WTC11 (cell line): ENCODE results near the gene YBEY. TPM values are rescaled to one million over a fixed set of nuclear protein-coding genes. Genes with fewer than 3 reads are reported as not detected.
A peak's percentile ranks its signal among the peaks of the same experiment; 100 is the strongest.
"Not testable (repeated sequence)": the region's sequence is repeated elsewhere in the genome, so short reads cannot be mapped to it uniquely, and the experiment has no call there.

Experiments
- ATAC-seq: fragments of 200-7000 bp; cut with Tn5 transposase; 2 replicates; pipeline ENCODE4 v1.10.0; 2021; ENCODE audit warnings: mild to moderate bottlenecking, moderate library complexity
- CTCF ChIA-PET: fragments of 300-600 bp; sonication (Branson Sonifier 250); formaldehyde crosslinking; loops from one replicate; lab custom pipeline; 2021; ENCODE audit warnings: antibody characterized with exemption; lab: Charles Lee
- POLR2A ChIA-PET: fragments of 350-600 bp; sonication (Branson Sonifier 250); formaldehyde crosslinking; loops from one replicate; lab custom pipeline; 2021; ENCODE audit warnings: antibody characterized with exemption; lab: Charles Lee
- DNase-seq: peaks from one replicate; pipeline ENCODE4 v3.0.0; 2021; ENCODE audit warnings: low spot score
- H3K27ac Mint-ChIP-seq: 2 replicates; pipeline ENCODE4 v1.8.0; 2021; ENCODE audit warnings: mixed read lengths
- H3K27me3 Mint-ChIP-seq: 2 replicates; pipeline ENCODE4 v1.8.0; 2021; ENCODE audit warnings: low read depth, mild to moderate bottlenecking, moderate library complexity, mixed read lengths
- H3K36me3 Mint-ChIP-seq: 2 replicates; pipeline ENCODE4 v1.8.0; 2021; ENCODE audit warnings: mixed read lengths
- H3K4me1 Mint-ChIP-seq: 2 replicates; pipeline ENCODE4 v1.8.0; 2022; ENCODE audit warnings: mixed read lengths
- H3K4me3 Mint-ChIP-seq: 2 replicates; pipeline ENCODE4 v1.8.0; 2021; ENCODE audit warnings: mild to moderate bottlenecking, moderate library complexity, mixed read lengths
- H3K9me3 Mint-ChIP-seq: 2 replicates; pipeline ENCODE4 v1.8.0; 2021; ENCODE audit warnings: mixed read lengths
- AFF4 ChIP-seq: sonication (generic); formaldehyde crosslinking; IDR thresholded peaks from 2 replicates; pipeline ENCODE4 v1.8.1; 2023; ENCODE audit warnings: mild to moderate bottlenecking, missing genetic modification reagents, borderline replicate concordance
- ATF3 ChIP-seq: sonication (generic); formaldehyde crosslinking; conservative IDR thresholded peaks from 2 replicates; pipeline ENCODE4 v1.8.1; 2022; ENCODE audit warnings: mild to moderate bottlenecking, missing genetic modification reagents
- CDX4 ChIP-seq: fragments of 250-450 bp; sonication (Bioruptor Pico); IDR thresholded peaks from 2 replicates; pipeline ENCODE4 v1.9.0; 2021; ENCODE audit warnings: moderate library complexity, mild to moderate bottlenecking, inconsistent platforms, borderline replicate concordance
- CREB1 ChIP-seq: sonication (generic); formaldehyde crosslinking; IDR thresholded peaks from 2 replicates; pipeline ENCODE4 v1.8.0; 2023; ENCODE audit warnings: mild to moderate bottlenecking, missing genetic modification reagents
- CREM ChIP-seq: sonication (generic); formaldehyde crosslinking; IDR thresholded peaks from 2 replicates; pipeline ENCODE4 v1.8.1; 2022; ENCODE audit warnings: mild to moderate bottlenecking, missing genetic modification reagents, moderate library complexity
- E2F5 ChIP-seq: sonication (generic); formaldehyde crosslinking; IDR thresholded peaks from 2 replicates; pipeline ENCODE4 v1.8.1; 2022; ENCODE audit warnings: mild to moderate bottlenecking, moderate library complexity, missing genetic modification reagents
- ETV6 ChIP-seq: sonication (generic); formaldehyde crosslinking; IDR thresholded peaks from 2 replicates; pipeline ENCODE4 v1.8.1; 2022; ENCODE audit warnings: mild to moderate bottlenecking, missing genetic modification reagents
- IRF2 ChIP-seq: sonication (generic); formaldehyde crosslinking; IDR thresholded peaks from 2 replicates; pipeline ENCODE4 v1.8.0; 2022; ENCODE audit warnings: low read depth, missing genetic modification reagents, borderline replicate concordance
- JAZF1 ChIP-seq: fragments of 250-450 bp; sonication (Bioruptor Pico); IDR thresholded peaks from 2 replicates; pipeline ENCODE4 v1.9.0; 2021; ENCODE audit warnings: moderate library complexity, mild to moderate bottlenecking, inconsistent platforms
- KAT7 ChIP-seq: sonication (generic); formaldehyde crosslinking; IDR thresholded peaks from 2 replicates; pipeline ENCODE4 v1.8.1; 2023; ENCODE audit warnings: missing genetic modification reagents, mild to moderate bottlenecking, borderline replicate concordance
- MYBL2 ChIP-seq: sonication (generic); formaldehyde crosslinking; IDR thresholded peaks from 2 replicates; pipeline ENCODE4 v1.8.1; 2023; ENCODE audit warnings: mild to moderate bottlenecking, moderate library complexity, missing genetic modification reagents
- NR2C2 ChIP-seq: sonication (generic); formaldehyde crosslinking; IDR thresholded peaks from 2 replicates; pipeline ENCODE4 v1.8.0; 2022; ENCODE audit warnings: mild to moderate bottlenecking, missing genetic modification reagents
- PRDM15 ChIP-seq: sonication (generic); formaldehyde crosslinking; IDR thresholded peaks from 2 replicates; pipeline ENCODE4 v1.8.0; 2022; ENCODE audit warnings: missing genetic modification reagents
- TEAD4 ChIP-seq: sonication (generic); formaldehyde crosslinking; IDR thresholded peaks from 2 replicates; pipeline ENCODE4 v1.8.0; 2022; ENCODE audit warnings: mild to moderate bottlenecking, missing genetic modification reagents
- USF2 ChIP-seq: sonication (generic); formaldehyde crosslinking; IDR thresholded peaks from 2 replicates; pipeline ENCODE4 v1.8.1; 2023; ENCODE audit warnings: mild to moderate bottlenecking, missing genetic modification reagents, moderate library complexity
- ZNF281 ChIP-seq: sonication (generic); formaldehyde crosslinking; IDR thresholded peaks from 2 replicates; pipeline ENCODE4 v1.8.0; 2023; ENCODE audit warnings: mild to moderate bottlenecking, missing genetic modification reagents
- total RNA-seq: library from RNA; stranded (reverse); gene quantifications from 3 replicates; pipeline ENCODE4 v1.2.3, GENCODE V29; 2021

YBEY gene
- total RNA-seq, 1 experiment from 2014 or later = 27.4 TPM

- TF ChIP-seq E2F5 (CRISPR knock-in tag) (no peak), CREM (CRISPR knock-in tag) (no peak), CREB1 (no peak), MYBL2 (CRISPR knock-in tag) (no peak)
These were observed 46.3 kb upstream of the YBEY start (continued) for GRCh38 chr21:46239817-46240325.

- Mint-ChIP-seq H3K36me3 (peaks cover 79% of the 10 kb centered on the region), H3K27ac (peak overlapping the region; percentile 46)
- H3K27me3 Mint-ChIP-seq, POLR2A ChIA-PET, H3K4me1 Mint-ChIP-seq, ATAC-seq, H3K4me3 Mint-ChIP-seq, CTCF ChIA-PET, DNase-seq, H3K9me3 Mint-ChIP-seq: not testable (repeated sequence)
These were observed 44.6 kb upstream of the YBEY start for GRCh38 chr21:46241577-46241976.

GRCh38 chr21:46243325-46243724 is 42.8 kb upstream of the YBEY start:
- CTCF ChIA-PET = no interaction called here
- Mint-ChIP-seq H3K27me3 (no peaks in the 10 kb centered on the region), H3K27ac (peak overlapping the region; percentile 64; the same call in 1 of the 2 replicates), H3K4me3 (no peak overlapping the region), H3K9me3 (no peaks in the 10 kb centered on the region), H3K4me1 (peaks cover 2% of the 10 kb centered on the region; the same call in 1 of the 2 replicates), H3K36me3 (peaks cover 81% of the 10 kb centered on the region)
- POLR2A ChIA-PET = no interaction called here
- TF ChIP-seq PRDM15 (CRISPR knock-in tag) = no peak
- no peak for TF ChIP-seq KAT7 (CRISPR knock-in tag)
- no peak for TF ChIP-seq AFF4 (CRISPR knock-in tag)
- TF ChIP-seq ETV6 (CRISPR knock-in tag) = no peak
- ATAC-seq (no peak), DNase-seq (no peak)

- POLR2A ChIA-PET = no interaction called here
- H3K36me3 Mint-ChIP-seq = peaks cover 81% of the 10 kb centered on the region
- TF ChIP-seq USF2 (CRISPR knock-in tag) (no peak), ATF3 (no peak), NR2C2 (CRISPR knock-in tag) (no peak), CDX4 (CRISPR knock-in tag) (no peak), TEAD4 (CRISPR knock-in tag) (no peak), IRF2 (no peak), JAZF1 (CRISPR knock-in tag) (no peak), ZNF281 (CRISPR knock-in tag) (no peak)
These were observed 42.2 kb upstream of the YBEY start for GRCh38 chr21:46243960-46244361.

More at GRCh38 chr21:46243960-46244361, 42.2 kb upstream of the YBEY start:
- DNase-seq = no peak
- no peaks in the 10 kb centered on the region for H3K27me3 Mint-ChIP-seq
- no peak overlapping the region for H3K27ac Mint-ChIP-seq
- H3K9me3 Mint-ChIP-seq = no peaks in the 10 kb centered on the region
- H3K4me1 Mint-ChIP-seq = peaks cover 2% of the 10 kb centered on the region; the same call in 1 of the 2 replicates
- no peak for ATAC-seq
- H3K4me3 Mint-ChIP-seq = no peak overlapping the region
- CTCF ChIA-PET = interaction anchor here (0.9 kb wide), 1 partner anchor 28 kb away, joined by 3 read pairs; no protein-coding TSS in a partner anchor
